SH-SY5Y (cell line): ENCODE measurements around the gene CCDC3.

ENCODE experiments used
- GATA2 ChIP-seq: IDR thresholded peaks from 2 replicates; pipeline ENCODE4 v1.6.1; 2011; ENCODE audit warnings: mild to moderate bottlenecking, low read depth, low read length
- GATA3 ChIP-seq: IDR thresholded peaks from 2 replicates; pipeline ENCODE4 v1.6.1; 2011; ENCODE audit warnings: low read depth, mild to moderate bottlenecking, low read length, moderate library complexity

GRCh38 chr10:12950583-12951128 lies 50.9 kb downstream of the CCDC3 start:
- TF ChIP-seq GATA3 (no peak), GATA2 (no peak)
